Activated CD4-positive, CD25-positive, alpha-beta regulatory T cell (primary cell): ENCODE data around the gene TENM3.

Experiments
- DNase-seq, 4 experiments: peaks; one replicate each; lab custom pipeline; 2025; lab: John Stamatoyannopoulos, UW

Gene TENM3

DNA sequence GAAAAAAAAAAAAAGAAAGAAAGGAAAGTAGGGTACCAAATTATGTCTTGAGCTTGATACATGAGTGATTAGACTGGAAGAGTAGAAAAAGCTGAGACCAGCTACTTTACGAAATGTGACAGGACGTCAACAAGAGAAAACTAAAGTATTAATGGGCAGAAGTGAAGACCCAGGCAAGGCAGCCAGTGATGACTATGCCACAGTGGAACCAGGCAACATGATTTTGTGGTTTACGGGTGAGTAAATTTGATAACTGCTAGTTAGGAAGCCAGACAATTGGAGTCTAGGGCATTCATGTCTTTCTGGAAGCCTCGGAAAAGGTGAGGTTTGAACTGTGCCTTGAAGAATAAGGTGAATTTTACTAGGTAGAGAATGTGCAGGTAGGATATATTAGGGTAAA, 326.4 kb downstream of the TENM3 start:
- no peak for DNase-seq

DNA sequence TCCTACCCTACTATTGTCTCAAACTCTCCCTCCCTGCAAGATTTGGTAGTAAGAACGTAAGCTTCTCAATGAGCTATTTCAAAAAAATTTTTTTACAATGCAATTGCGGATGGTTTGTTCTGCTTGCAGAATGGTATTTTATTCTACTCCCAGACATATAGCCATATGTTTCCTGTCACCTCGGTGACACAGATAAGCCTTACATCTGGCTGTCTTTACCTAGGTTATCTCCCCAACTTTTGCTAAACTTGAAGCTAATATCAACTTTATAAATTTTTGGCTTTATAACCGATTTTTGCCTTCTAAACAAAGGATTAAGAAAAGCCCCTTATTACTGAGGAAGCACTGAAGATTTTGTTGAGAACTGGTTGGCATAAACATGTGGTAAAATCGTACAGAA, 331.5 kb downstream of the TENM3 start:
- no peak for DNase-seq

- no peak for DNase-seq
Measured at GRCh38 chr4:182575225-182575624, 332.0 kb downstream of the TENM3 start.

GRCh38 chr4:182576601-182577289, 333.5 kb downstream of the TENM3 start:
- DNase-seq: no peak

DNA sequence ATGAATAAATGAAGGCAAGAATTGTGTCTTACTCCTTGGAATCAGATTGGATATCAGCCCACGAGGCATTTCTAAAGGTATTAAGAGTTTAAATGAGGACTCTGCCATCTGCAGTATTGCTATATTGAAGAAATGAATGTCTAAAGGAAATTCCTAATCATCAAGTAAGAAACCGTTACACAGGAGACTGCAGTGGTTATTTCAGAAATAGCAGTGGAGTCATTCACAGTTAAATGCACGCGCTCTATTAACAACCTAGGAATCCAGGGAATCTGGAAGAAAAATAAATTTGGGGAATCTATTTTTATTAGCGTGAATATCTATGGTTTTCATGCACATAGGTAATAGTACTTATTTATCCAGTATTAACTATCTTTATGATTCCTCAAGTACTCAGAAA, 334.2 kb downstream of the TENM3 start:
- DNase-seq: no peak

GRCh38 chr4:182578402-182578801, 335.2 kb downstream of the TENM3 start:
- no peak for DNase-seq

GRCh38 chr4:182582245-182582644, 339.0 kb downstream of the TENM3 start:
- no peak for DNase-seq

- no peak for DNase-seq
Measured at GRCh38 chr4:182583703-182584415, 340.7 kb downstream of the TENM3 start.

DNA sequence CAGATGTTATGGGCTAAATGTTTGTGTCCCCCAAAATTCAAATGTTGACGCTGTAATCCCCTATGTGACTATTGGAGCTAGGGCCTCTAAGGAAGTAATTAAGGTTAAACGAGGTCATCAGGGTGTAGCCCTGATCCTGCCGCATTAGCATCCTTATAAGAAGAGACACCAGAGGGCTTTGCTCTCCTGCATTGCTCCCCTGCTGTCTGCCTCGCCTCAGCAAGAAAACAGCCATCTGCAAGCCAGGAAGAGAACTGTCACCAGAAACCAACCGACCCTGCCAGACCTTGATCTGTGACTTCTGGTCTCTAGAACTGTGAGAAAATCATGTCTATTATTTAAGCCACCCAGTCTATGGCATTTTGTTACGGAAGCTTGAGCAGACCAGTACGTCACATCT, 342.1 kb downstream of the TENM3 start:
- DNase-seq: no peak

GRCh38 chr4:182589100-182589499, 345.9 kb downstream of the TENM3 start:
- no peak for DNase-seq

- no peak for DNase-seq
Measured at GRCh38 chr4:182593402-182593801, 350.2 kb downstream of the TENM3 start.

GRCh38 chr4:182593864-182594263, 350.7 kb downstream of the TENM3 start:
- no peak for DNase-seq

DNA sequence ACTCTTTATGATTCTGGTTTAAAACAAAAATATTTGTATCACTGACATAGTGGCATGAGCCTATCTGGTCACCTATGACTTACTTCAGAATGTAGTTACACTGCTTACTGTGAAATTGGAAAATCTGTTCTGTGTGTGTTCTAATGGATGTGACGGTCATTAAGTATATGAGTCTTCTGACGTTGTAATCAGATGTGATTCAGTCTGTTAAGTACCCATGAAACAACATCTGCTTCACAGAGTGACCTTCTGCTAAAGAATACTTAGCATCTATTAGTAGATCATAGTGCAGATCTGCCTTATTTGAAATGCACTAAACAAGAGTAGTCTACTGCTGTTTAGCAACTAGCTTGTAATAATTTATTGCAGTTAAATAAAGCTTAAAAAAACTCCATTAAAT, 356.9 kb downstream of the TENM3 start:
- no peak for DNase-seq

- DNase-seq: no peak
Measured at GRCh38 chr4:182600856-182601255, 357.7 kb downstream of the TENM3 start.

- no peak for DNase-seq
Measured at GRCh38 chr4:182604161-182604622, 361.0 kb downstream of the TENM3 start.

DNA sequence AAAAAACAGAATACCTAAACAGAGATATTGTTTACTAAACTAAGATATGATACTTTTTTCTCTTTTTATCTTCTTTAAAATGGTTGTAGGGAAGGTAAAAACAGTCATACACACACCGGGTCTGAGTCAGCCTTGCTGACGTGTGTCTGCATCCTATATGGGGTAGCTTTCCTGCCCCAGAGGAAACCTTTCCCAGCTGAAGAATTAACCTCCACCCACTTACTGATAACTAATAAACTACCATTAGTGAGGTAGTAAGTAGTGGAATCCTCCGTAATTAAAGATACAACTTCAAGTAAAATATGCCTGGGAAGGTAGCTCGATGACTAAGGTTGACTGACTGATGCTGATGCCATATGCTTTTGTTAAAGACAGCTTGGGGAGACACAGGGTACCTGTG, 361.8 kb downstream of the TENM3 start:
- no peak for DNase-seq

DNA sequence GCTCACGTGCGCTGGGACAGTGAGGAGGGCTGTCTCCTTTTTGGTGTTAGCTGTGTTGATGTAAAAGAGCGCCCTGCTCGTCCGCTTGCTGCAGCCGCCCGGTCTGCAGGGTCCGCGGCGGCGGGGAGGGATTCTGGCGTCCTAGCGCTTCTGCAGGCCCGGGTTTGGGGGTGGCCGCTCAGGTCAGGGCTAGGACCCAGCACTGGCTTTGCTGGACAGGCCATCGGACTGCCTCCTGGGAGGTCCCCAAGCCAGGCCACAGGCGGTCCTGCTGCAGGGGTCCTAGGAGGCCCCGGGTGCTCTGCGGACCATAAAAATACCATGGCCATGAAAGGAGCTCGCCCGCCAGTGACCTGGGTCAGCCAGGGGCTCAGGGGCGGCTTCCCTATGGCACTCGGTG, 365.3 kb downstream of the TENM3 start:
- DNase-seq: no peak

DNA sequence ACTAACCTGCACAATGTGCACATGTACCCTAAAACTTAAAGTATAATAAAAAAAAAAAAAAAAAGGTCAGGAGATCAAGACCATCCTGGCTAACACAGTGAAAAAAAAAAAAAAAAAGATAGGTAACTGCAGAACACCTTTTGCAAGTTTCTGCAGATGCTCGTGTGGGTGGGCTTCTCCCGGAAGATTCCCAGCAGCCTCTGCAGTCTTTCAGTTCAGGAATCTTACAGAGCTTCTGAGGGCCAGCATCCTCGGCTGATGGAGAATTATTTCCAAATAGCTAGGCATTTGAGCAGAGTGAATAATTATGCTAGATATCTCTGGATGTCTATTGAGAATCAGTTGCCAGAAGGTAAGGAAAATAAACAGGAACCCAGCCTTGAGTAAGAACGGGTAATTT, 373.3 kb downstream of the TENM3 start:
- no peak for DNase-seq

DNA sequence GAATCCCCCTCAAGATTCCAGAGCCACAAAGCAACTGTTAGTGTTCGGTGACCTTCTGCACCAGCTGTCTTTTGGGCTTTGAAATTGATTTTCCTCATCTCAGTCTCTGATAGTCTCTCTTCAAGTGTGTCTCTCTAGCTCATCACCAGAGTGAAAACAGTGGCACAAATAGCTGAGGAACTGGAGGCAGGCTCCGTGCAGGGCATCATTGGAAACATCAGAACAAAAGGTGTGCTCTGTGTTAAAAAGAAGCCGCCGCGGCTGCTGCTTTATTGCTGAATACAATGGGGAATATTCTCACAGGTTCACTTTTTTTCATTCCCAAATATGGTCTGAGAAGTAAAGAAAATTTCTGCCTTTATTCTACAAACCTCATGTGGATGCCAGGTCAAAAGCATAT, 376.5 kb downstream of the TENM3 start:
- DNase-seq: no peak

DNA sequence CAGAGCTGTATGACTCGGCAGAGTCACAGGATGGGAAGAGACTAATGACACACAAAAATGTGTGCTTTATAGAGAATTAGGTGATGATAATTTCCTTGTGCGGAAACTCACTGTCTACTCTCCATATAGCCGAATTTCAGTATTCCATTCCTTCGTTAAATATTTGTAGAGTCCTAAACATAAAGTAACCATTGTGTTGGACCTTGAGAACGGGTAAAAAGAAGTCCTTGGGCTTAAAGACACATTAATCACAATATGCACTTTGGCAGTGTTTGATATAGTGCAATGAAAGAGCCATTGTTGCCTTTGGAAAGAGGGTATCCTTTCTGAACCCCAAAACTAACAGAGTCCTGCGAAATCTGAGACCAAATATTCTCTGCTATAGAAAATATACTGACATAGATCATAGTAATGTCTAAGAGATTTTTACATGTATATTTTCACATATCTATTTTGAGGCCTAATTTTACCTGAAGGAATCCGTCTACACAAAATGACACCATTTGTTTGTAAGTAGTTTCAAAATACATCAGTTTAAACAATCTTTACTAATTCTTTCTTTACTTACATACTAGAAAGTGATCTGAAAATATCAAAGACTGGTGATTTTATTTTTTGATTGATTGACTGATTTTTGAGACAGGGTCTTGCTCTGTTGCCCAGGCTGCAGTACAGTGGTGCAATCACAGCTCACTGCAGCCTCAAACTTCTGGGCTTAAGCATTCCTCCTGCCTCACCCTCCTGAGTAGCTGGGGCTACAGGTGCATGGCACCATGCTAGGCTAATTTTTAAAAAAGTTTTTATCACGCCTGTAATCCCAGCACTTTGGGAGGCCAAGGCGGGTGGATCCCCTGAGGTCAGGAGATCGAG, 377.1 kb downstream of the TENM3 start:
- DNase-seq: no peak

GRCh38 chr4:182624281-182624680, 381.1 kb downstream of the TENM3 start:
- no peak for DNase-seq

DNA sequence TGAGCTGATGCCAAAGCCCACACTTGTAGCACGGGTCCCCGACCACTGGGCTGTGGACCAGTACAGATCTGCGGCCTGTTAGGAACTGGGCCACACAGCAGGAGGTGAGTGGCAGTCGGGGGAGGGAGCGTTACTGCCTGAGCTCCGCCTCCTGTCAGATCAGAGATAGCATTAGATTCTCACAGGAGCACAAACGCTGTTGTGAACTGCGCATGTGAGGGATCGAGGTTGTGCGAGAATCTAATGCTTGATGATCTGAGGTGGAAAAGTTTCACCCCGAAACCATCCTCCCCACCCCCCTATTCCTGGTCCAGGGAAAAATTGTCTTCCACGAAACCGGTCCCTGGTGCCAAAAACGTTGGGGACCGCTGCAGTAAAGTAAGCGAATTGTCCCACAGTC, 382.0 kb downstream of the TENM3 start:
- no peak for DNase-seq

GRCh38 chr4:182627996-182628395, 384.8 kb downstream of the TENM3 start:
- DNase-seq: no peak
